ENCODE data around the gene KRTAP10-3. TPM values are rescaled to one million over a fixed set of nuclear protein-coding genes. Genes with fewer than 3 reads are reported as not detected.

The KRTAP10-3 gene
- total and polyA plus RNA-seq, 2 experiments from 2014 or later = not detected

DNA sequence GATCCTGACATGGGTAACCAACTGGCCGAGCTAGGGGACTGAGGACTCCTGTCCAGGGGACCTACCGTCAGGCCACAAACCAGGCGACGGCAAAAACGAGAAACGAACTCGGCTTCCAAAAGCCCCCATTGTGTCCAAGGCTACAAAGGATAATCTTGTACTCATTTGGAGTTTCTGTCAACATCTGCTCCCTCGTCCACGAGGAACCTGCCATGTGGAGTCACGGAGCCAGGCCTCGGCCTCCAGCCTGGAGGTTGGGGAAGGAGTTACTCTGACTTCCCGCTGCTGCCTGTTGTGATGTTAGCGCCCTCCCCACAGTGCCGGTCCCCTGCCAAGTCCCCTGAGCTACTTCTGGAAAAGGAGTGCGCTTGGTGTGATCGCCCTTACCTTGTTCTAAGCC lies 25.9 kb downstream of the KRTAP10-3 start:
- Histone ChIP-seq H3K27ac (ENCODE audit: low read depth) (no peak overlapping the region), H3K36me3 (ENCODE audit: insufficient read depth) (no peaks in the 10 kb centered on the region), H3K79me2 (replicated peaks; ENCODE audit: insufficient read depth) (no peaks in the 10 kb centered on the region), H4K20me1 (replicated peaks; ENCODE audit: insufficient read depth) (no peaks in the 10 kb centered on the region), H3K4me2 (no peak overlapping the region), H3K4me3 (no peak overlapping the region), H3K9me2 (ENCODE audit: insufficient read depth) (no peaks in the 10 kb centered on the region), H2AFZ (no peak overlapping the region), H3F3A (replicated peaks; ENCODE audit: low read depth) (no peaks in the 10 kb centered on the region), H3K27me3 (ENCODE audit: insufficient read depth) (no peaks in the 10 kb centered on the region), H3K4me1 (ENCODE audit: insufficient read depth) (no peaks in the 10 kb centered on the region)
- Mint-ChIP-seq H3K4me1 (peaks cover 3% of the 10 kb centered on the region; the same call in 2 of the 3 replicates), H3K27ac (no peak overlapping the region), H3K27me3 (ENCODE audit: insufficient read depth, low read depth, poor library complexity) (peaks cover 6% of the 10 kb centered on the region), H3K36me3 (ENCODE audit: low read depth) (no peaks in the 10 kb centered on the region), H3K9me3 (peaks cover 4% of the 10 kb centered on the region; the same call in 1 of the 3 replicates), H3K4me3 (no peak overlapping the region)
- ATAC-seq = no peak; the same call in 2 of the 3 replicates
- no peak for TF ChIP-seq STAT1 (IDR thresholded peaks at IDR 0.05; ENCODE audit: unreplicated experiment)
- TF ChIP-seq, protein P1, sequence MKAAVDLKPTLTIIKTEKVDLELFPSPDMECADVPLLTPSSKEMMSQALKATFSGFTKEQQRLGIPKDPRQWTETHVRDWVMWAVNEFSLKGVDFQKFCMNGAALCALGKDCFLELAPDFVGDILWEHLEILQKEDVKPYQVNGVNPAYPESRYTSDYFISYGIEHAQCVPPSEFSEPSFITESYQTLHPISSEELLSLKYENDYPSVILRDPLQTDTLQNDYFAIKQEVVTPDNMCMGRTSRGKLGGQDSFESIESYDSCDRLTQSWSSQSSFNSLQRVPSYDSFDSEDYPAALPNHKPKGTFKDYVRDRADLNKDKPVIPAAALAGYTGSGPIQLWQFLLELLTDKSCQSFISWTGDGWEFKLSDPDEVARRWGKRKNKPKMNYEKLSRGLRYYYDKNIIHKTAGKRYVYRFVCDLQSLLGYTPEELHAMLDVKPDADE (IDR thresholded peaks at IDR 0.05) = no peak
- TF ChIP-seq ZNF331 (CRISPR knock-in tag; IDR thresholded peaks at IDR 0.05; ENCODE audit: low read depth) = no peak
- TF ChIP-seq ZNF114 (CRISPR knock-in tag; IDR thresholded peaks at IDR 0.05) = no peak
- no peak for TF ChIP-seq EZH2phosphoT487 (IDR thresholded peaks at IDR 0.05; ENCODE audit: unreplicated experiment)
- TF ChIP-seq POLR2AphosphoS5 (IDR thresholded peaks at IDR 0.05; ENCODE audit: low read depth) = no peak
- TF ChIP-seq, protein P2, sequence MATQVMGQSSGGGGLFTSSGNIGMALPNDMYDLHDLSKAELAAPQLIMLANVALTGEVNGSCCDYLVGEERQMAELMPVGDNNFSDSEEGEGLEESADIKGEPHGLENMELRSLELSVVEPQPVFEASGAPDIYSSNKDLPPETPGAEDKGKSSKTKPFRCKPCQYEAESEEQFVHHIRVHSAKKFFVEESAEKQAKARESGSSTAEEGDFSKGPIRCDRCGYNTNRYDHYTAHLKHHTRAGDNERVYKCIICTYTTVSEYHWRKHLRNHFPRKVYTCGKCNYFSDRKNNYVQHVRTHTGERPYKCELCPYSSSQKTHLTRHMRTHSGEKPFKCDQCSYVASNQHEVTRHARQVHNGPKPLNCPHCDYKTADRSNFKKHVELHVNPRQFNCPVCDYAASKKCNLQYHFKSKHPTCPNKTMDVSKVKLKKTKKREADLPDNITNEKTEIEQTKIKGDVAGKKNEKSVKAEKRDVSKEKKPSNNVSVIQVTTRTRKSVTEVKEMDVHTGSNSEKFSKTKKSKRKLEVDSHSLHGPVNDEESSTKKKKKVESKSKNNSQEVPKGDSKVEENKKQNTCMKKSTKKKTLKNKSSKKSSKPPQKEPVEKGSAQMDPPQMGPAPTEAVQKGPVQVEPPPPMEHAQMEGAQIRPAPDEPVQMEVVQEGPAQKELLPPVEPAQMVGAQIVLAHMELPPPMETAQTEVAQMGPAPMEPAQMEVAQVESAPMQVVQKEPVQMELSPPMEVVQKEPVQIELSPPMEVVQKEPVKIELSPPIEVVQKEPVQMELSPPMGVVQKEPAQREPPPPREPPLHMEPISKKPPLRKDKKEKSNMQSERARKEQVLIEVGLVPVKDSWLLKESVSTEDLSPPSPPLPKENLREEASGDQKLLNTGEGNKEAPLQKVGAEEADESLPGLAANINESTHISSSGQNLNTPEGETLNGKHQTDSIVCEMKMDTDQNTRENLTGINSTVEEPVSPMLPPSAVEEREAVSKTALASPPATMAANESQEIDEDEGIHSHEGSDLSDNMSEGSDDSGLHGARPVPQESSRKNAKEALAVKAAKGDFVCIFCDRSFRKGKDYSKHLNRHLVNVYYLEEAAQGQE (IDR thresholded peaks at IDR 0.05; ENCODE audit: unreplicated experiment) = no peak
- TF ChIP-seq, protein P3, sequence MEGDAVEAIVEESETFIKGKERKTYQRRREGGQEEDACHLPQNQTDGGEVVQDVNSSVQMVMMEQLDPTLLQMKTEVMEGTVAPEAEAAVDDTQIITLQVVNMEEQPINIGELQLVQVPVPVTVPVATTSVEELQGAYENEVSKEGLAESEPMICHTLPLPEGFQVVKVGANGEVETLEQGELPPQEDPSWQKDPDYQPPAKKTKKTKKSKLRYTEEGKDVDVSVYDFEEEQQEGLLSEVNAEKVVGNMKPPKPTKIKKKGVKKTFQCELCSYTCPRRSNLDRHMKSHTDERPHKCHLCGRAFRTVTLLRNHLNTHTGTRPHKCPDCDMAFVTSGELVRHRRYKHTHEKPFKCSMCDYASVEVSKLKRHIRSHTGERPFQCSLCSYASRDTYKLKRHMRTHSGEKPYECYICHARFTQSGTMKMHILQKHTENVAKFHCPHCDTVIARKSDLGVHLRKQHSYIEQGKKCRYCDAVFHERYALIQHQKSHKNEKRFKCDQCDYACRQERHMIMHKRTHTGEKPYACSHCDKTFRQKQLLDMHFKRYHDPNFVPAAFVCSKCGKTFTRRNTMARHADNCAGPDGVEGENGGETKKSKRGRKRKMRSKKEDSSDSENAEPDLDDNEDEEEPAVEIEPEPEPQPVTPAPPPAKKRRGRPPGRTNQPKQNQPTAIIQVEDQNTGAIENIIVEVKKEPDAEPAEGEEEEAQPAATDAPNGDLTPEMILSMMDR (conservative IDR thresholded peaks at IDR 0.05; ENCODE audit: low read depth in 2 of 2) = no peak
- TF ChIP-seq EZH2 (IDR thresholded peaks at IDR 0.05; ENCODE audit: low read depth, unreplicated experiment) = no peak
- no peak for TF ChIP-seq CREB1 (CRISPR knock-in tag; IDR thresholded peaks at IDR 0.05; ENCODE audit: low read depth)
- TF ChIP-seq, protein P4, sequence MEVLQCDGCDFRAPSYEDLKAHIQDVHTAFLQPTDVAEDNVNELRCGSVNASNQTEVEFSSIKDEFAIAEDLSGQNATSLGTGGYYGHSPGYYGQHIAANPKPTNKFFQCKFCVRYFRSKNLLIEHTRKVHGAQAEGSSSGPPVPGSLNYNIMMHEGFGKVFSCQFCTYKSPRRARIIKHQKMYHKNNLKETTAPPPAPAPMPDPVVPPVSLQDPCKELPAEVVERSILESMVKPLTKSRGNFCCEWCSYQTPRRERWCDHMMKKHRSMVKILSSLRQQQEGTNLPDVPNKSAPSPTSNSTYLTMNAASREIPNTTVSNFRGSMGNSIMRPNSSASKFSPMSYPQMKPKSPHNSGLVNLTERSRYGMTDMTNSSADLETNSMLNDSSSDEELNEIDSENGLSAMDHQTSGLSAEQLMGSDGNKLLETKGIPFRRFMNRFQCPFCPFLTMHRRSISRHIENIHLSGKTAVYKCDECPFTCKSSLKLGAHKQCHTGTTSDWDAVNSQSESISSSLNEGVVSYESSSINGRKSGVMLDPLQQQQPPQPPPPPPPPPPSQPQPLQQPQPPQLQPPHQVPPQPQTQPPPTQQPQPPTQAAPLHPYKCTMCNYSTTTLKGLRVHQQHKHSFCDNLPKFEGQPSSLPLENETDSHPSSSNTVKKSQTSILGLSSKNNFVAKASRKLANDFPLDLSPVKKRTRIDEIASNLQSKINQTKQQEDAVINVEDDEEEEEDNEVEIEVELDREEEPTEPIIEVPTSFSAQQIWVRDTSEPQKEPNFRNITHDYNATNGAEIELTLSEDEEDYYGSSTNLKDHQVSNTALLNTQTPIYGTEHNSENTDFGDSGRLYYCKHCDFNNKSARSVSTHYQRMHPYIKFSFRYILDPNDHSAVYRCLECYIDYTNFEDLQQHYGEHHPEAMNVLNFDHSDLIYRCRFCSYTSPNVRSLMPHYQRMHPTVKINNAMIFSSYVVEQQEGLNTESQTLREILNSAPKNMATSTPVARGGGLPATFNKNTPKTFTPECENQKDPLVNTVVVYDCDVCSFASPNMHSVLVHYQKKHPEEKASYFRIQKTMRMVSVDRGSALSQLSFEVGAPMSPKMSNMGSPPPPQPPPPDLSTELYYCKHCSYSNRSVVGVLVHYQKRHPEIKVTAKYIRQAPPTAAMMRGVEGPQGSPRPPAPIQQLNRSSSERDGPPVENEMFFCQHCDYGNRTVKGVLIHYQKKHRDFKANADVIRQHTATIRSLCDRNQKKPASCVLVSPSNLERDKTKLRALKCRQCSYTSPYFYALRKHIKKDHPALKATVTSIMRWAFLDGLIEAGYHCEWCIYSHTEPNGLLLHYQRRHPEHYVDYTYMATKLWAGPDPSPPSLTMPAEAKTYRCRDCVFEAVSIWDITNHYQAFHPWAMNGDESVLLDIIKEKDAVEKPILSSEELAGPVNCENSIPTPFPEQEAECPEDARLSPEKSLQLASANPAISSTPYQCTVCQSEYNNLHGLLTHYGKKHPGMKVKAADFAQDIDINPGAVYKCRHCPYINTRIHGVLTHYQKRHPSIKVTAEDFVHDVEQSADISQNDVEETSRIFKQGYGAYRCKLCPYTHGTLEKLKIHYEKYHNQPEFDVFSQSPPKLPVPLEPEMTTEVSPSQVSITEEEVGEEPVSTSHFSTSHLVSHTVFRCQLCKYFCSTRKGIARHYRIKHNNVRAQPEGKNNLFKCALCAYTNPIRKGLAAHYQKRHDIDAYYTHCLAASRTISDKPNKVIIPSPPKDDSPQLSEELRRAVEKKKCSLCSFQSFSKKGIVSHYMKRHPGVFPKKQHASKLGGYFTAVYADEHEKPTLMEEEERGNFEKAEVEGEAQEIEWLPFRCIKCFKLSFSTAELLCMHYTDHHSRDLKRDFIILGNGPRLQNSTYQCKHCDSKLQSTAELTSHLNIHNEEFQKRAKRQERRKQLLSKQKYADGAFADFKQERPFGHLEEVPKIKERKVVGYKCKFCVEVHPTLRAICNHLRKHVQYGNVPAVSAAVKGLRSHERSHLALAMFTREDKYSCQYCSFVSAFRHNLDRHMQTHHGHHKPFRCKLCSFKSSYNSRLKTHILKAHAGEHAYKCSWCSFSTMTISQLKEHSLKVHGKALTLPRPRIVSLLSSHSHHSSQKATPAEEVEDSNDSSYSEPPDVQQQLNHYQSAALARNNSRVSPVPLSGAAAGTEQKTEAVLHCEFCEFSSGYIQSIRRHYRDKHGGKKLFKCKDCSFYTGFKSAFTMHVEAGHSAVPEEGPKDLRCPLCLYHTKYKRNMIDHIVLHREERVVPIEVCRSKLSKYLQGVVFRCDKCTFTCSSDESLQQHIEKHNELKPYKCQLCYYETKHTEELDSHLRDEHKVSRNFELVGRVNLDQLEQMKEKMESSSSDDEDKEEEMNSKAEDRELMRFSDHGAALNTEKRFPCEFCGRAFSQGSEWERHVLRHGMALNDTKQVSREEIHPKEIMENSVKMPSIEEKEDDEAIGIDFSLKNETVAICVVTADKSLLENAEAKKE (CRISPR knock-in tag; IDR thresholded peaks at IDR 0.05) = no peak
- no peak for TF ChIP-seq JUNB (IDR thresholded peaks at IDR 0.05; ENCODE audit: unreplicated experiment)
- no peak for TF ChIP-seq NANOG (IDR thresholded peaks at IDR 0.05; ENCODE audit: borderline replicate concordance)
- no peak for DNase-seq (ENCODE audit: low spot score)

All from GM23338 (cell line).